B cell (primary cell): Measurements from ENCODE around the gene HES1. TPM values are rescaled to one million over a fixed set of nuclear protein-coding genes. Genes with fewer than 3 reads are reported as not detected.

ENCODE experiments used
- ATAC-seq: fragments of 200-7000 bp; cut with Tn5 transposase; one replicate; pipeline ENCODE4 v1.10.0; 2021; ENCODE audit warnings: low read depth, mild to moderate bottlenecking, moderate number of reproducible peaks, moderate library complexity
- CTCF ChIA-PET: fragments of 350-600 bp; sonication (Branson Sonifier 250); formaldehyde crosslinking; loops from one replicate; lab custom pipeline; 2021; ENCODE audit warnings: antibody characterized with exemption, inconsistent platforms; lab: Charles Lee
- POLR2A ChIA-PET: fragments of 350-600 bp; sonication (Branson Sonifier 250); formaldehyde crosslinking; loops from one replicate; lab custom pipeline; 2021; ENCODE audit warnings: antibody characterized with exemption; lab: Charles Lee
- DNase-seq: peaks from one replicate; pipeline ENCODE4 v3.0.0; 2013
- H2AFZ ChIP-seq: 2 replicates; pipeline ENCODE4 v1.6.1; 2012; ENCODE audit warnings: mild to moderate bottlenecking, low read depth, low read length; ENCODE audit not compliant: insufficient read depth, poor library complexity, severe bottlenecking
- H3K27ac ChIP-seq, 2 donors: 1 replicate in 1 of 2; 2 replicates in 1 of 2; pipeline ENCODE4 v1.5.1; 2012 to 2013; ENCODE audit warnings: low read length in 2 of 2, mild to moderate bottlenecking in 2 of 2, moderate library complexity in 1 of 2
- H3K27me3 ChIP-seq, 4 experiments: fragments of 200-600 bp in 1 of 4; sonication (generic) in 1 of 4; replicated peaks in 1 of 4; 1 replicate in 2 of 4; 2 replicates in 2 of 4; pipeline versions ENCODE4 v1.6.1 to v1.7.0; 2013 to 2016; ENCODE audit warnings: low read length in 3 of 4, mild to moderate bottlenecking in 2 of 4, mixed read lengths in 1 of 4, moderate library complexity in 1 of 4; ENCODE audit not compliant: insufficient read depth in 4 of 4, control insufficient read depth in 3 of 4; ENCODE audit errors: control extremely low read depth in 1 of 4
- H3K36me3 ChIP-seq, 2 experiments: replicated peaks in 1 of 2; 1 replicate in 1 of 2; 2 replicates in 1 of 2; pipeline versions ENCODE4 v1.6.1 to v1.7.1; 2013; ENCODE audit warnings: low read length in 1 of 2; ENCODE audit not compliant: insufficient read depth in 2 of 2, control insufficient read depth in 1 of 2; ENCODE audit errors: control extremely low read depth in 1 of 2, extremely low read depth in 1 of 2
- H3K4me1 ChIP-seq, 2 donors: fragments of 200-600 bp in 1 of 2; sonication (generic) in 1 of 2; 1 replicate in 1 of 2; 2 replicates in 1 of 2; pipeline versions ENCODE4 v1.5.1 to v1.6.1; 2013 to 2017; ENCODE audit warnings: low read length in 2 of 2; ENCODE audit not compliant: control insufficient read depth in 2 of 2, insufficient read depth in 2 of 2
- H3K4me2 ChIP-seq: replicated peaks from 2 replicates; pipeline ENCODE3; 2012; ENCODE audit warnings: mild to moderate bottlenecking, low read depth, low read length; ENCODE audit not compliant: poor library complexity, severe bottlenecking
- H3K4me3 ChIP-seq, 5 experiments: fragments of 200-600 bp in 1 of 5; sonication (generic) in 1 of 5; 1 replicate in 3 of 5; 2 replicates in 2 of 5; pipeline versions ENCODE4 v1.5.1 to v1.7.0; 2011 to 2016; ENCODE audit warnings: low read length in 4 of 5, mild to moderate bottlenecking in 4 of 5, low read depth in 2 of 5, control low read depth in 1 of 5, moderate library complexity in 1 of 5; ENCODE audit not compliant: insufficient read depth in 1 of 5; ENCODE audit errors: control extremely low read depth in 1 of 5, extremely low read depth in 1 of 5
- H3K79me2 ChIP-seq: fragments of 200-600 bp; sonication (generic); one replicate; pipeline ENCODE4 v1.6.0; 2016; ENCODE audit warnings: low read length; ENCODE audit not compliant: control insufficient read depth, insufficient read depth
- H3K9ac ChIP-seq: fragments of 200-600 bp; sonication (generic); 2 replicates; pipeline ENCODE4 v1.6.1; 2017; ENCODE audit warnings: mild to moderate bottlenecking, low read length, moderate library complexity
- H3K9me3 ChIP-seq, 3 donors: one replicate each; pipeline versions ENCODE4 v1.6.1 to v1.7.1; 2013; ENCODE audit warnings: low read length in 2 of 3; ENCODE audit not compliant: control insufficient read depth in 2 of 3, insufficient read depth in 1 of 3; ENCODE audit errors: control extremely low read depth in 1 of 3
- H4K20me1 ChIP-seq: 2 replicates; pipeline ENCODE4 v1.6.0; 2012; ENCODE audit warnings: mild to moderate bottlenecking, low read length; ENCODE audit not compliant: insufficient read depth, control insufficient read depth, poor library complexity, severe bottlenecking
- H3K27ac Mint-ChIP-seq: one replicate; pipeline ENCODE4 v1.8.0; 2021; ENCODE audit warnings: mixed read lengths
- H3K27me3 Mint-ChIP-seq: one replicate; pipeline ENCODE4 v1.8.0; 2021; ENCODE audit warnings: mixed read lengths
- H3K4me1 Mint-ChIP-seq: one replicate; pipeline ENCODE4 v1.8.0; 2021; ENCODE audit warnings: mixed read lengths
- H3K4me3 Mint-ChIP-seq: one replicate; pipeline ENCODE4 v1.8.0; 2021; ENCODE audit warnings: mixed read lengths
- H3K9me3 Mint-ChIP-seq: one replicate; pipeline ENCODE4 v1.8.0; 2022; ENCODE audit warnings: mixed read lengths; ENCODE audit not compliant: insufficient read depth
- CTCF ChIP-seq: fragments of 200-600 bp; IDR thresholded peaks from one replicate; pipeline ENCODE4 v1.8.0; 2022; ENCODE audit warnings: antibody characterized with exemption, mild to moderate bottlenecking
- EZH2 ChIP-seq: IDR thresholded peaks from 2 replicates; pipeline ENCODE4 v1.6.1; 2012; ENCODE audit warnings: borderline replicate concordance, low read depth, mild to moderate bottlenecking, moderate library complexity, low read length; ENCODE audit not compliant: insufficient read depth, poor library complexity, severe bottlenecking
- WGBS: methylation state at CpG from one replicate; pipeline ENCODE4 v1.1.5; 2013; ENCODE audit warnings: missing lambda C conversion rate; ENCODE audit not compliant: insufficient coverage; 5-methylcytosine and 5-hydroxymethylcytosine counted together
- intact Hi-C: fragments of 100-400 bp; cut with micrococcal nuclease; formaldehyde crosslinking; loops from one replicate; pipeline ENCODE4 v1.10.0; 2022
- polyA plus RNA-seq: library from polyadenylated mRNA; depleted of rRNA; stranded (reverse); fragments of >200 nt; gene quantifications from 2 replicates; pipeline ENCODE4 v1.2.3, GENCODE V29; 2012
- total RNA-seq, 2 donors: library from RNA; stranded (reverse); fragments of 120-200 nt in 1 of 2; gene quantifications; 1 replicate in 1 of 2; 2 replicates in 1 of 2; pipeline versions ENCODE4 v1.2.3 to v1.2.4, GENCODE V29; 2013 to 2022

HES1 gene
- total and polyA plus RNA-seq, 2 donors (not counting 1 experiment from before 2014, with no cell fraction given): 2.4 to 60.3 TPM

- peaks cover 36% of the 10 kb centered on the region for H3K27me3 Mint-ChIP-seq
- no peaks in the 10 kb centered on the region for H3K36me3 ChIP-seq
- POLR2A ChIA-PET: no interaction called here
- WGBS: 92% methylated on average over 12 of the region's 15 CpGs
- no peaks in the 10 kb centered on the region for H3K9me3 Mint-ChIP-seq
- H3K4me3 ChIP-seq: no peak overlapping the region
- ATAC-seq (no peak), DNase-seq (no peak)
- no peaks in the 10 kb centered on the region for H3K4me1 Mint-ChIP-seq
- no peaks in the 10 kb centered on the region for H4K20me1 ChIP-seq
- no peak overlapping the region for H2AFZ ChIP-seq
- no peak overlapping the region for H3K9ac ChIP-seq
- H3K4me2 ChIP-seq: no peak overlapping the region
- intact Hi-C loops: no loop called here
- H3K79me2 ChIP-seq: no peaks in the 10 kb centered on the region
- CTCF ChIA-PET: interaction anchor here (1.4 kb wide), 1 partner anchor 154 kb away, joined by 4 read pairs; no protein-coding TSS in a partner anchor
- H3K9me3 ChIP-seq: no peaks in the 10 kb centered on the region
- TF ChIP-seq CTCF: no peak
- TF ChIP-seq EZH2: no peak
- H3K27me3 ChIP-seq: peaks cover 0 to 38% (median 4%) of the 10 kb centered on the region in 4 experiments
- no peak overlapping the region for H3K27ac ChIP-seq
- no peak overlapping the region for H3K4me3 Mint-ChIP-seq
- no peaks in the 10 kb centered on the region for H3K4me1 ChIP-seq
- H3K27ac Mint-ChIP-seq: no peak overlapping the region
Measured at GRCh38 chr3:194161131-194162045, 25.4 kb downstream of the HES1 start.

GRCh38 chr3:194162070-194162678, 26.2 kb downstream of the HES1 start:
- Histone ChIP-seq H3K9ac (no peak overlapping the region), H3K4me2 (no peak overlapping the region), H3K4me1 (no peaks in the 10 kb centered on the region), H3K27me3 (peaks cover 0 to 44% (median 6%) of the 10 kb centered on the region in 4 experiments), H3K4me3 (no peak overlapping the region), H3K36me3 (no peaks in the 10 kb centered on the region), H3K9me3 (no peaks in the 10 kb centered on the region), H3K27ac (no peak overlapping the region), H4K20me1 (no peaks in the 10 kb centered on the region), H2AFZ (no peak overlapping the region), H3K79me2 (no peaks in the 10 kb centered on the region)
- no peaks in the 10 kb centered on the region for H3K4me1 Mint-ChIP-seq
- POLR2A ChIA-PET: no interaction called here
- no peak overlapping the region for H3K27ac Mint-ChIP-seq
- CTCF ChIA-PET: no interaction called here
- 89% methylated on average over 7 of the region's 10 CpGs for WGBS
- intact Hi-C loops: no loop called here
- ATAC-seq (no peak), DNase-seq (no peak)
- peaks cover 43% of the 10 kb centered on the region for H3K27me3 Mint-ChIP-seq
- no peak for TF ChIP-seq CTCF
- no peak for TF ChIP-seq EZH2
- H3K4me3 Mint-ChIP-seq: no peak overlapping the region
- no peaks in the 10 kb centered on the region for H3K9me3 Mint-ChIP-seq
